ENCODE results near the gene RALB. TPM values are rescaled to one million over a fixed set of nuclear protein-coding genes. Genes with fewer than 3 reads are reported as not detected.
"Not testable (repeated sequence)": the region's sequence is repeated elsewhere in the genome, so short reads cannot be mapped to it uniquely, and the experiment has no call there.

Gene RALB
- total RNA-seq, 1 experiment from 2014 or later: 35.8 TPM

DNA sequence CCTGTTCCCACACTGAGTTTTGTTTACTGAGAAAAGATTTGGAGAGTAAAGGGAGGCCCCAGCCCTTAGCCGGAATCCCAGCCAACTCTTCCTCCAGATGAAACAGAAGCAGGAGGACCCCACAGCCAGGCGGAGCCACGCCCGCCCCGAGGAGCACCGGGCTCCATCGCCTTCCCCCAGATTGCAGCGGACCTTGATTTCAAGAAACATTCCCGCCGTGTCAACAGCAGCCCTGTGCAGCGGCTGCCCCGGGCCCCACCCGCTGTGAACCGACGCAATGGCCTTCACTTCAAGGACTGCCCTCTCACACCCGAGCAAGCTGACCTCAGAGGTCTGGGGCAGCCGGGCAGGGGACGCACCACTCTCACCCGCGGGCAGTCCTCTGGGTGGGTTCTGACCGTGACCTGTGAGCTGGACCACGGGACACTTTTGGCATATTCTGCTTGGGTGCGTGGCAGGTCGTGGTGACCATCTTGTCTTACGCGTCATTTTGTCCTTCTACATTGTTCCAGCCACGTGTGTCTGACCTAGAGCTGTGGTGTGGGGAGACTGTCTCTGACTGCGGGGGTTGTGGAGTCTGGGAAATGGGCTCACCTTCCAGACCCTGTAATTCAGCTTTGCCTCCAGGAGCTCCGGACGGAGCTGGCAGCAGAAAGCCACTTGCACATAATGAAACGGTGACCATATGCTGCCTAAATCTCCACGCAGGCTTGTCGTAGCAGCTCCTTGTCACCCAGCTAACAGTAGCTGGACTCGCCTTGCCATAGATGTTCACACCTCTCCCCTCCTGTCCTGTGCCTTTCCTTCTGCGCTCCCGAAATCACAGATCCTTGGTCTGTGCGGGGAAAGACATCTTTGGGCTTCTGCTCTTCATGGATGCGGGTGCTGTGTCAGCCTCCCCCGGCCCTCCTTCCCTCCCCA, 61.3 kb downstream of the RALB start:
- DNase-seq: no peak
- Histone ChIP-seq H3K27ac (no peak overlapping the region), H3K36me3 (no peaks in the 10 kb centered on the region)

DNA sequence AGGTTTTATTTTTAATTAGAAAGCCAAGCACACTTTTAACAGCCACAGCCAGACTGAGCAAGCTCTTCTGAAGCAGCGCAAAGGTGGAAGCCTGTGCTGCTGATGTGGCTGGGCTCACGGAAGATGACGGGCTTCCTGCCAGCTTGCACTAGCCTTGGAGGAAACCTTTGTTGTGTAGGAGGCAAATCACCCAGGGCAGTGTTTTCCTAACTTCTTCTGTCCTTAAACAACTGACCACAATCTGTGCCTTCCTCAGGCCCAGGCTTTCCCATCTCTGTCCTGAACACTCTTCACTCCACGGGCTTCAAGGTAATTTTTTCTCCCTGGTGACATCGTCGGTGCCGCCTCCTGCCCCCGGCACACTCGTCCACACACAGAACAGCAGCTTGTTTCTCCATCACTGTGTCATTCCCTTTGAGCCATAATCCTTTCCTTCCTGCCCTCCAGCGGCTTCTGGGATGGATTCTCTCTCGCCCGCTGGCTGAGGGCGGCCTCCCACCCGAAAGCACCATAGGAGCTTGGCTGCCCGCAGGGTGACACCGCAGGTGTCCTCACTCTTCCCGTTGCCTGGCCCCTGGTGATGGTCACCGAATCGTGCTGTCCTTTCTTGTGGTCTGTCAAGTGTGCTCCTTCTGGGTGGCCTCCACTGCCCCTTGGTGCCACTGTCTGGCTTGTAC, 62.2 kb downstream of the RALB start:
- Histone ChIP-seq H3K9me3 (replicated peaks) (no peaks in the 10 kb centered on the region), H3K4me3 (no peak overlapping the region), H3K27ac (no peak overlapping the region), H3K4me1 (peaks cover 6% of the 10 kb centered on the region; the same call in 1 of the 2 replicates), H3K36me3 (no peaks in the 10 kb centered on the region), H3K27me3 (peaks cover 30% of the 10 kb centered on the region)
- peak in 1 of 2 experiments; percentile 46 for DNase-seq

More for the DNA sequence above, 61.3 kb downstream of the RALB start:
- Histone ChIP-seq H3K4me3 (peak overlapping the region; percentile 39), H3K4me1 (peaks cover 6% of the 10 kb centered on the region; the same call in 1 of the 2 replicates), H3K9me3 (replicated peaks) (no peaks in the 10 kb centered on the region), H3K27me3 (peaks cover 30% of the 10 kb centered on the region)

- Histone ChIP-seq H3K4me3 (no peak overlapping the region), H3K36me3 (no peaks in the 10 kb centered on the region), H3K9me3 (replicated peaks) (no peaks in the 10 kb centered on the region), H3K4me1 (peaks cover 6% of the 10 kb centered on the region; the same call in 1 of the 2 replicates), H3K27me3 (peaks cover 34% of the 10 kb centered on the region), H3K27ac (no peak overlapping the region)
- DNase-seq: no peak
Measured at GRCh38 chr2:120315367-120316033, 62.8 kb downstream of the RALB start.

GRCh38 chr2:120316071-120316470, 63.4 kb downstream of the RALB start:
- Histone ChIP-seq H3K27me3 (peaks cover 34% of the 10 kb centered on the region), H3K36me3 (no peaks in the 10 kb centered on the region), H3K27ac (no peak overlapping the region), H3K4me3 (no peak overlapping the region), H3K9me3 (replicated peaks) (no peaks in the 10 kb centered on the region), H3K4me1 (peaks cover 6% of the 10 kb centered on the region; the same call in 1 of the 2 replicates)
- no peak for DNase-seq

DNA sequence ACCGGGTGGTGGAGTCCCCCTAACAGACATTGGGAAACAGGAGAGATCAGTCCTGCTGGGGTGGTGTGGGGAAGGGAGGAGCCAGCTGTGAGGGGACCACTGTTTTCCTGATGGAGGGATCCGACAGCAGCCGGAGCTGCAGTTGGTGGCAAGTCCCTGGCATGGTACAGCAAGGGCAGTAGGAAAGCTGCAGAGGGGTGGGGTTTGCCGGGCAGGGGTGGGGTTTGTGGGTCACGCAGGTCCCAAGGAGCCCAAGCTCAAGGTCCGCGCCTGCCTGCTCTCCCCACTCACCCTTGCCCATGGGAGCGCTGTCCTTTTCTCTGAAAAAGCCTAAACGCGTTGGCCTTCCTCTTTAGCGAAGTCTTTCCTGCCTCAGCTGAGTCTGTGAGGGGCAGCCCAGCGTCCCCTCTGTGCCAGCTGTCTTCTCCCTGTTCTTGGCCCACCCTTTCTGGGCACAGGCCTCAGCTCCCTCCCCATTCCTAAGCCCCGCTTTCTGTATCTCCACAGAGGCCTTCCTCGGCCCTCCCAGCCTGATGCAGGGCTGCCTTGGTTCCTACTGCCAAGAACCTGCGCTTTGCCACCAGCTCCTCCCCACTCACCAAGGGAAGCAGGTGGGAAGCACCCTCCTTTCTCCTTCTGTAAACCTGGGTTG, 64.0 kb downstream of the RALB start:
- DNase-seq: no peak
- H3K4me1 ChIP-seq: peaks cover 6% of the 10 kb centered on the region; the same call in 1 of the 2 replicates
- H3K4me3 ChIP-seq: no peak overlapping the region
- no peaks in the 10 kb centered on the region for H3K9me3 ChIP-seq (replicated peaks)
- peaks cover 34% of the 10 kb centered on the region for H3K27me3 ChIP-seq
- no peak overlapping the region for H3K27ac ChIP-seq
- H3K36me3 ChIP-seq: no peaks in the 10 kb centered on the region

DNA sequence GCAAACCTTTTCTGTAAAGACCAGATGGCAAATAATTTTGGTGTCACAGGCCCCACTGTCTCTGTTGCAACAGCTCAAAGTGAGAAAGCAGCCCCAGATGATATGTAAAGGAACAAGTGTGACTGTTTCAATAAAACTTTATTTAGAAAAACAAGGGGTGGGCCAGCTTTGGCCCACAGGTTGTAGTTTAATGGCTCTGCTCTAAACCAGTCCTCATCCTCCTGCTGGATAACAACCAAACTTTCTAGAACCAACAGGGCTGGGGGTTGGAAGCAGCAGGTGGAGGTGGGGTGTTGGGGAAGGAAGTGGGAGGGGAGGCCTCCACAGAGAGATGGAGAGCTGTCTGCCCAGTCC, 64.5 kb downstream of the RALB start:
- H3K36me3 ChIP-seq: no peaks in the 10 kb centered on the region
- H3K27me3 ChIP-seq: peaks cover 34% of the 10 kb centered on the region
- no peak overlapping the region for H3K27ac ChIP-seq
- DNase-seq: no peak
- H3K4me1 ChIP-seq: peaks cover 6% of the 10 kb centered on the region; the same call in 1 of the 2 replicates
- no peaks in the 10 kb centered on the region for H3K9me3 ChIP-seq (replicated peaks)
- no peak overlapping the region for H3K4me3 ChIP-seq

GRCh38 chr2:120317916-120318315, 65.3 kb downstream of the RALB start:
- Histone ChIP-seq H3K4me3 (no peak overlapping the region), H3K9me3 (replicated peaks) (no peaks in the 10 kb centered on the region), H3K27me3 (peaks cover 34% of the 10 kb centered on the region), H3K27ac (no peak overlapping the region), H3K36me3 (no peaks in the 10 kb centered on the region), H3K4me1 (peaks cover 6% of the 10 kb centered on the region; the same call in 1 of the 2 replicates)
- DNase-seq: no peak

DNA sequence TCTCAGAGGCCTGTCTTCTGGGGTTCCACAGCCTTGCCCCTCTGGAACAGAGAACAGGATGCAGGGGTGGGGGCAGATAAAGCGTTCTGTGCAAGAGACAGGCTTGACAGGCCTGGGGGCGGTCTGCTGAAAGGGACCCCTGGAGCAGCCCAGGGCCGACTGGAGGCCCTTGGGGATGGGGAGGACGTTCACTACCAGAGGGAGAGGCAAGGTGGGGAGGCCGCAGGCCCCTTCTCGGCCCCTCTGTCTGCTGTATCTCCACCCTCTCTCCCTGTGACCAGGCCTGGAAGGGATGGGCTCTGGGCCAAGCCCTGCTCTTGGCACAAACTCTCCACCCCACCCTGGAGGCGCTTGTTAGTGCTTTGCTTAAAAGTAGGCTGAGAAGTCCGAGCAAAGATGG, 66.0 kb downstream of the RALB start:
- Histone ChIP-seq H3K27ac (no peak overlapping the region), H3K4me3 (no peak overlapping the region), H3K4me1 (peaks cover 6% of the 10 kb centered on the region; the same call in 1 of the 2 replicates), H3K36me3 (no peaks in the 10 kb centered on the region), H3K27me3 (peaks cover 34% of the 10 kb centered on the region), H3K9me3 (replicated peaks) (no peaks in the 10 kb centered on the region)
- DNase-seq: no peak

DNA sequence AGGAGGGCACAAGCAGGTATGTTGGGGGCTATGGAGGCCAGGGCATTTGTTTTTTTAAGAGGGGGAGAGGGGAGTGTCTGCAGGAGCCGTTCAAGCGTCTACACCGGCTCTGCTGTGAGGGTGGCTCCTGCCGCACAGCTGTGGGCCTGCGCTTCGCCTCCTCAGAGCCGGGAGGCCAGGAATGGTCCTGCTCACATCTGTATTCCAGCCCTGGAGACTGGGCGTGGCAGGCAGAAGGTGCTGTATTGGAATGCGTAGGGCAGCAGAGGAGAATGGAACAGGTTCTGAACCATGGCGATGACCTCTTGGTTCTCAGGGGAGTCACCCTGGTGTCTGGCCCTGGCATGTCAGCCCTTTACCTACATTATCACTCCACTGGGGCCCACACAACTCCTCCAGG, 66.5 kb downstream of the RALB start:
- H3K9me3 ChIP-seq (replicated peaks): no peaks in the 10 kb centered on the region
- H3K4me3 ChIP-seq: no peak overlapping the region
- peaks cover 2% of the 10 kb centered on the region; the same call in 1 of the 2 replicates for H3K4me1 ChIP-seq
- no peak for DNase-seq
- no peaks in the 10 kb centered on the region for H3K36me3 ChIP-seq
- no peak overlapping the region for H3K27ac ChIP-seq
- H3K27me3 ChIP-seq: peaks cover 30% of the 10 kb centered on the region

- Histone ChIP-seq H3K4me3 (no peak overlapping the region), H3K4me1 (no peaks in the 10 kb centered on the region), H3K9me3 (replicated peaks) (no peaks in the 10 kb centered on the region), H3K27ac (no peak overlapping the region), H3K36me3 (no peaks in the 10 kb centered on the region), H3K27me3 (peaks cover 23% of the 10 kb centered on the region)
- no peak for DNase-seq
Measured at GRCh38 chr2:120319686-120320317, 67.2 kb downstream of the RALB start.

- DNase-seq: peak; percentile 81 to 93
- H3K36me3 ChIP-seq: no peaks in the 10 kb centered on the region
Measured at GRCh38 chr2:120320318-120320851, 67.7 kb downstream of the RALB start.

GRCh38 chr2:120320887-120321556, 68.4 kb downstream of the RALB start:
- not testable (repeated sequence) for DNase-seq

More at GRCh38 chr2:120320318-120320851, 67.7 kb downstream of the RALB start:
- H3K9me3 ChIP-seq (replicated peaks): no peaks in the 10 kb centered on the region
- no peak overlapping the region for H3K4me3 ChIP-seq
- no peak overlapping the region for H3K27ac ChIP-seq
- H3K4me1 ChIP-seq: no peaks in the 10 kb centered on the region
- peaks cover 17% of the 10 kb centered on the region for H3K27me3 ChIP-seq

GRCh38 chr2:120321721-120322284, 69.2 kb downstream of the RALB start:
- H3K4me1 ChIP-seq: no peaks in the 10 kb centered on the region
- no peak overlapping the region for H3K27ac ChIP-seq
- peaks cover 13% of the 10 kb centered on the region for H3K27me3 ChIP-seq
- H3K36me3 ChIP-seq: no peaks in the 10 kb centered on the region
- no peak overlapping the region for H3K4me3 ChIP-seq
- H3K9me3 ChIP-seq (replicated peaks): no peaks in the 10 kb centered on the region
- DNase-seq: no peak

More at GRCh38 chr2:120320887-120321556, 68.4 kb downstream of the RALB start:
- not testable (repeated sequence) for H3K9me3 ChIP-seq (replicated peaks); H3K4me1 ChIP-seq; H3K27ac ChIP-seq; H3K36me3 ChIP-seq; H3K4me3 ChIP-seq
- peaks cover 13% of the 10 kb centered on the region for H3K27me3 ChIP-seq
